GM18517 (cell line): Measurements from ENCODE around the gene NLRP5.
"Not testable (repeated sequence)": the region's sequence is repeated elsewhere in the genome, so short reads cannot be mapped to it uniquely, and the experiment has no call there.

ENCODE experiments used
- ATAC-seq: cut with Tn5 transposase; IDR thresholded peaks from one replicate; pipeline ENCODE4 v1.9.1; 2021; ENCODE audit warnings: mild to moderate bottlenecking, moderate library complexity; ENCODE audit not compliant: unreplicated experiment

Gene NLRP5

DNA sequence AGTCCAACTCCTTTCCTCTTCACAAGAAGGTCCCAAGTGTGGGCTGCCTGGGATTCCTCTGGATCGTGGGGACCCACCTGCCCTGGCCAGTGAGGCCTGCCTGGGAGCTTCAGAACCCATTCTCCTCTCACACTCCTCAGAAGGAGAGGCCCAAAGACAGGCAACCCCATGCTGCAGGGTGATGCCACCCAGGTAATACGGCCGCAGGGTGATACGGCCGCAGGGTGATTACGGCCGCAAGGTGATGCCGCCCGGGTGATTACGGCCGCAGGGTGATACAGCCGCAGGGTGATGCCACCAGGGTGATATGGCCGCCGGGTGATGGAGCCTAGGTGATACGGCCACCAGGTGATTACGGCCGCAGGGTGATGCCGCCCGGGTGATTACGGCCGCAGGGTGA, 111.7 kb downstream of the NLRP5 start:
- ATAC-seq, result not testable (repeated sequence)

- ATAC-seq, result no peak
Observed at GRCh38 chr19:56098731-56099568, 112.4 kb downstream of the NLRP5 start.

- ATAC-seq, result no peak
Observed at GRCh38 chr19:56099638-56100539, 113.3 kb downstream of the NLRP5 start.

- ATAC-seq, result no peak
Observed at GRCh38 chr19:56101095-56101494, 114.5 kb downstream of the NLRP5 start.

DNA sequence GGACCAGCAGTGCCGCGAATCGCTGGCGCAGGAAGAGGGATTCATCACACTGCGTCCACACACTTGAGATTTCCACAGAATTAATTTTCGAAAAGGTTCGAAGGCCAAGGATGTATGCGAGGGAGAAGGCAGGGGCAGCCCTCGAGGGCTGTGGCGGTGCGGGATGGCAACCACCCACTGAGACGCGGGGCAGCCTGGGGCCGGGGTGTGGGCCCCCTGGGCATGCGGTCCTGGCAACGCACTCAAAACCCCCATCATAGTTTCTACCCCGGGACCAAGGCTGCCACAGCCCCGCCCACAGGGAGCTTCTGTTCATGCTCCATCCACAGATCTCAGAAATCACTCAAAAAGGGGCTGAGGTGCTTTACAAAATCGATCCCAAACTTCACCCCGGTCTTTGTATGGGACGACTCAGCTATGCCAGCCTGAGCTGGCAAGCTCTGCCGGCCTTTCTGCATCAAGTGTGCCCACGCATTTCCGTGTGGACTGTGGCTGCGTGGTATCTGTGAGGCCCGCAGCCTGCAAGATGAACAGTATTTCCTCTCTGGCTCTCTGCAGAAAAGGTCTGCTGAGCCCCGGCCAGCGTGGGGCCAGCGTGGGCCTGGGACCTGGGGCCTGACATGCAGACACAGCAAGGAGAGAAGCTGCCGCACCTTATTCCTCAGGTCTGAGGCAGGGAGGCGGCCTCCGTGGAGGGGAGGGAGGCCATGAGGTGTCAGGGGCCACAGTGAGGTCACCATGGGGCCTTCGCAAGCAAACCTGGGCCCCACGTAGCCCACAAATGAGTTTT, 115.4 kb downstream of the NLRP5 start:
- ATAC-seq, result no peak

DNA sequence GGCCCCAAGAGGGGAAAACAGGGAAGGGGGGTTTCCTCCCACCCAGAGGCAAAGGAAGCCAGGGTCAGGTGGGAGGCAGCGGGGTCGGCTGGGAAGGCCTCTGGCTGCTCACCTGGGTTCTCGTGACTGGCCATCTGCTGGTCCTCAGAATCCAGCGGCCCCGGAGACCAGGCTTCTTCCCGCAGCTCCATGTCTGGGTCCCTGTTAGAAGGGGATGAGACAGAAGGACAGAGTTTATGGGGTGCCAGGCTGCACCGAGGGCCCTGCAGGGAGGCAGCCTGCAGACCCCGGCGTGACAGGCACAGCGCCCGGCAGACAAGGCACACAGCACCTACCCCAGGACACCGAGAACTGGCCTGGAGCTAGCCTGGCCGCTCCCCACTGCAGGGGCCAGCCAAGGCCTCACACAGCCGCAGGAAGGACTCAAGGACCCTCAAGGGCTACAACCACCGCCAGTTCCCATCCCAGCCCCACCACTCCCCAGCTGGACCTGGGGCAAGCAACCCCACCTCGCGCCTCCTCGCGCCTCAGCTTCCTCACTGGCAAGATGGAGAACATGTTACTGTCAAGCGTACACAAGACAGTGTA, 116.5 kb downstream of the NLRP5 start:
- ATAC-seq, result no peak

DNA sequence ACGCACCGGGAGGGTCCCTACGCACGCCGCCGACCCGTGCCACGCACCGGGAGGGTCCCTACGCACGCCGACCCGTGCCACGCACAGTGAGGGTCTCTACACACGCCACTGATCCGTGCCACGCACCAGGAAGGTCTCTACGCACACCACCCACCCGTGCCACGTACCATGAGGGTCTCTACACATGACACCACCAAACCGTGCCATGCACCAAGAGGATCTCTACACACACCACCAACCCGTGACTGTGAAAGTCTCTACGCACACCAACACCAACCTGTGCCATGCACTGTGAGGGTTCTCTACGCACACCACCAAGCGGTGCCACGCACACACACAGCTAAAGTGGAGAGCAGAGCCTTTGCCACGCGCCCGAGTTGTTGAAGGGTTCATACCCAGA, 117.8 kb downstream of the NLRP5 start:
- ATAC-seq, result no peak

DNA sequence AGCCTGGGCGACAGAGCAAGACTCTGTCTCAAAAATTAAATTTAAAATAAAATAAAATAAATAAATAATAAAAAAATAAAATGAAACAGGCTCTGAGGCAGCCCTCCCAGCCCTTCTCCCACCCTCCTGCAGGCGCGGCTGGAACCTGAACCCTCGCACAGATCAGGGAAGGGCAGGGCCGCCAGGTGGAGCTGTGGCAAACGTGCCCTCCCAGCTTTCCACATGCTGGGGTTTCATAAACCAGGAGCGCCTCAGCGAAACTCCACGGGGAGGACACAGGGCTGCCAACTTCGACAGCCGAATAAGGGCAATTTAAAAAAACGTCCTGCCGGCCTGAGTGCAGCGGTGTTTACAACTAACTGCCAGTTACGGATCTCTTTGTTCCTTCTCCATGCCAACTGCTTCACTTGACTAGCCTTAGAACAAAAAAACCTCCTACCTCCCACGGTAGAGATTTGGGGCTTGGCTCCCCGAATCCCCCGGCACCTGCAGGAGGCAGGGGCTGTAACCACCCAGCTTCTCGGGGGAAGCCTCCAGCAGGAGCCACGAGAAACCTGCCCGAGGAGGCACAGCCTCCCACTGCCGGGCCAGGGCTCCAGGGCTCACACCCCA, 118.6 kb downstream of the NLRP5 start:
- no peak for ATAC-seq

DNA sequence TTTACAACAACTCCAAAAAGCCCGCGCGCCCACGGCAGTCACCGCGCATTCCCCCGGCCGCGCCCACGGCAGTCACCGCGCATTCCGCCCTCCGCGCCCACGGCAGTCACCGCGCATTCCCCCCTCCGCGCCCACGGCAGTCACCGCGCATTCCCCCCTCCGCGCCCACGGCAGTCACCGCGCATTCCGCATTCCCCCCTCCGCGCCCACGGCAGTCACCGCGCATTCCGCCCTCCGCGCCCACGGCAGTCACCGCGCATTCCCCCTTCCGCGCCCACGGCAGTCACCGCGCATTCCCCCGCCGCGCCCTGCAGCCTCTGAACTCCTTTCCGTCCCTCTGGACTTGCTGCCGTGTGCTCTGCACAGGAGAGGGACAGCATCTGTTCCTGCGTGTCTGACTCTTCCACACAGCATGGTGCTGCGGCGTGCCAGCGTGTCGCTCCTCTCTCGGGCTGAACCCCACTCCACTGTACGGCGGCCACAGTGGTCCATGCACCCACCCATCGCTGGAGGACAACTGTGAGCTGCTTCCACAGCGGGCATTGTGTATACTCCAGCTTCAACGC, 119.3 kb downstream of the NLRP5 start:
- ATAC-seq, result not testable (repeated sequence)

DNA sequence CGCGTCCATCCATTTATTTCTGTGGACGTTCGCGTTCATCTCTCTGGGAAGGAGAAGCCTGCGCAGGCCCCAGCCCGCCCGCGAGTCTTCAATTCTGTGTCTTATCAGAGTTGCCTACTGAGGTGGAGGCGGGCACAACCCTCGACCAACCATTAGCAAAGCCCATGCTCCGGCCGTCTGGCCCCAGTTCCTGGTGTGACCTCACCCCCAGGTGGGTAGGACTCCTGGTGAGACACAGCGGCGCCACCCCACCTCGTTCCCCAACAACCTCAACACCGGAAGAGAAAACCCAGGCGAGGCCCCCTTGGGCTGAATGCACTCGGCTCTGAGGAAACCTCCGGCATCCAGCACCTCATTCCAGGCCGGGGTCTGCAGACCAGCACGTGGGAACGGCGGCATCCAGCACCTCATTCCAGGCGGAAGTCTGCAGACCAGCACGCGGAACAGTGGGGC, 119.8 kb downstream of the NLRP5 start:
- no peak for ATAC-seq

DNA sequence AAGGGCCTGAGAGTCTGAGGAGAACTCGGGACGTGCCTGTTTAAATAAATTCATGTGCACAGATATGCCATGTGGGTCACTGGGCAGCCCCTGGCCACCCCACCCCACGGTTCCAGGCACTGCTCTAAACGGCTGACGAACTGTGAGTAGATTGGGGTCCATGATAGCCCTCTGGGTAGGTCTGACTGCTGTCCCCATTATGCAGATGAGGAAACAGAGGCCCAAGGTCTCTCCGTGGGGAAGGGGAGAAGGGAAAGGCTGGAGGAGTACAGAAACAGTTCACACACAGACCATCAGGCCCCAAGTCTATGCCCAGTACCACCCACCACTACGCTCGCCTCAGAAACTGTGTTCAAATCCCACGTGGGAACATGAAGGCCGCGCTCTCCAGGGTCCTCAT, 120.4 kb downstream of the NLRP5 start:
- no peak for ATAC-seq

DNA sequence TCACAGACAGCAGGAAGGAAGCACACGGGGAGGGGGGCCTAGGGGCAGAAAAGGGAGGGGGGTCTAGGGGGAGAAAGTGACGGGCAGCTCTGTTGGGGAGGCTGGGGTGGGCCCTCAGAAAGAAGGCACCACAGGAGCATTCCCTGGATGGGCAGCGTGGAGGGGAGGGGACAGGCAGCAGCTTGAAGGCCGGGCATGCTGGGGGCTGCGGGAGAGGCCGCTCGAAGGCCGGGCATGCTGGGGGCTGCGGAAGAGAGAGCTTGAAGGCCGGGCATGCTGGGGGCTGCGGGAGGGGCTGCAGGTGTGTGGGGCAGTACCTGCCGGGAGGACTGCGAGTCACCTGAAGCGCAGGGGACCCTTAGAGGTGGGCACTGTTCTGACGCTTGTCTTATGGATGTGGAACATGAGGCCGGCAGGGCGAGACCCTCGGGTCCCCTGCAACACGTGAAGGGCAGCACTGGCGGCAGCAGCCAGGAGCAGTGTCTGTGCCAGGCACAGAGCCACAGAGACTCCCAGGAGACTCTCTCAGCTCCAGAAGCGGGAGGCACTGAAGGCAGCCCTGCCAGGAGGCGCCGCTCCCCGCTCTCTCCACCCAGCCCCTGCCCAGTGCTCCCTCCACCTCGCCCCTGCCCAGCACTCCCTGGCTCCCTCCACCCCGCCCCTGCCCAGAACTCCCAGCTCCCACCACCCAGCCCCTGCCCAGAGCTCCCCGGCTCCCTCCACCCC, 121.2 kb downstream of the NLRP5 start:
- no peak for ATAC-seq

GRCh38 chr19:56108447-56109195, 122.0 kb downstream of the NLRP5 start:
- ATAC-seq, result no peak

DNA sequence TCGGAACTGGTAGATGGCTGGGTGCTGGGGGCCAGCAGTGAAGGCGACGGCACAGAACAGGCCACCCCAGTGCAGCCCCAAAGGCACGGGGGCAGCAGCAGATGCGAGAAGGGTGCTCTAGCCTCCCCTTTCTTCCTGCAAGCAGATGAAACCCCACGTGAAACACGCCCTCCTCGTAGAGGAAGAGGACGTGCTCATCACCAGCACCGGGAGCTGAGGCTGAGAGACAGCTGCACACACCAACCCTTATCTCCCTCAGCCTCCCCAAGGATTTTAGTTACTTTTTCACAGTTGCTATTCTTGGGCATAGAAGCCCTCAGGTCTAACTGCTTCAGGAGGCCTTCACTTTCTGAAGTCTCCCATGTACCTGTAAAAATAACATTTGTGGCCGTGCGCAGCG, 122.7 kb downstream of the NLRP5 start:
- ATAC-seq, result no peak

DNA sequence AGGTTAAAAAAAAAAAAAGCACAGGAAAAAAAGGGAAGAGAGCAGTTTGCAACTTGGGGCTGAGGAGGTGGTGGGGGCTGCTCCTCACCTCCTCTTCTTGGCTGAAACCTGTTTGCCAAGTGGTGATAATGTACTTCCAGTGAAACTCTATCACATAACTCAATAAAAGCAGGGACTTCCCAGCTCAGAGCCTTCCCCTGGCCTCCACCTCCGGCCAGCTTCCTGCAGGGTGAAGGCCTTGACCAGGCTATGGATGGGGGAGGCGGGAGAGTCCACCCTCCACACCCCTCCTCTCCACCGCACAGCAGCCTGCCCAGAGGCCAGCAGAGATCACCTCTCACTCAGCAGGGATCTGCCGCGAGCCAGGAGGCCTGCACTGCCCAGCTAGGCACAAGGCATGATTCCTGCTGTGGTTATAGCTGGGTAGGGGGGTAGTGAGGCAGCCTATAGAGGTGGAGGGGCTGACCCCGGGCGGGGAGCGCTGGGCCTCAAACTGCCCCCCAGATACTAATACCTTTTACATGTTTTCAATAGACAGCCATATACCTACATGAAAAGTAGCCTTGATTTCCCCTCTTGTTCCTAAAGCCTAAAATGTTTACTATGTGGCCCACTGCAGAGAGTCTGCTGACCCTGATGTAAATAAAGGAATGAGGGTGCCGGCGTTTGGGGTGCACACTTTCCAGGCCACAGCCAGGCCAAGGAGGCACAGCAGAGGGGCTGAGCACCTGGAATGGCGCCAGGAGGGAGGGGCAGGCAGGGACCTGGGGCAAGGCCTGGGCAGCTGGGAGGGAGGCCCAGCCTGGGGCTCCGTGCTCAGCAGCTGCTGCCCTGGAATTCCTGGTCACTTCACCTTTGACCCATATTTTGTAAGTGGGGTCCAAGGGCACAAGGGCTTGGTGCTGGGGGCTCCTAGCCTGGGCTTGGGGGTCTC, 124.2 kb downstream of the NLRP5 start:
- ATAC-seq, result no peak
